GM18868 (cell line): ENCODE data around the gene C16orf89.

Experiments
- ATAC-seq: cut with Tn5 transposase; IDR thresholded peaks from one replicate; pipeline ENCODE4 v1.9.1; 2021; ENCODE audit warnings: mild to moderate bottlenecking, moderate library complexity; ENCODE audit not compliant: unreplicated experiment

Gene C16orf89

GRCh38 chr16:5031601-5032000 is 34.2 kb downstream of the C16orf89 start:
- no peak for ATAC-seq

- no peak for ATAC-seq
Measured at GRCh38 chr16:5030251-5030870, 35.4 kb downstream of the C16orf89 start.

GRCh38 chr16:5028950-5029475 is 36.7 kb downstream of the C16orf89 start:
- no peak for ATAC-seq

- no peak for ATAC-seq
Measured at GRCh38 chr16:5027575-5028235, 38.1 kb downstream of the C16orf89 start.

GRCh38 chr16:5027086-5027485 is 38.7 kb downstream of the C16orf89 start:
- no peak for ATAC-seq

GRCh38 chr16:5026664-5027063 is 39.1 kb downstream of the C16orf89 start:
- no peak for ATAC-seq

- no peak for ATAC-seq
Measured at GRCh38 chr16:5025171-5025632, 40.6 kb downstream of the C16orf89 start.

GRCh38 chr16:5024632-5025031 is 41.1 kb downstream of the C16orf89 start:
- ATAC-seq = no peak

GRCh38 chr16:5022521-5022920 is 43.2 kb downstream of the C16orf89 start:
- no peak for ATAC-seq

GRCh38 chr16:5020551-5020950 is 45.2 kb downstream of the C16orf89 start:
- ATAC-seq = no peak

- no peak for ATAC-seq
Measured at GRCh38 chr16:5019775-5020174, 46.0 kb downstream of the C16orf89 start.

- no peak for ATAC-seq
Measured at GRCh38 chr16:5018793-5019192, 47.0 kb downstream of the C16orf89 start.

- no peak for ATAC-seq
Measured at GRCh38 chr16:5017678-5017969, 48.1 kb downstream of the C16orf89 start.

- ATAC-seq = no peak
Measured at GRCh38 chr16:5016967-5017677, 48.6 kb downstream of the C16orf89 start.

- ATAC-seq = no peak
Measured at GRCh38 chr16:5015887-5016286, 49.9 kb downstream of the C16orf89 start.

- ATAC-seq = no peak
Measured at GRCh38 chr16:5015351-5015750, 50.4 kb downstream of the C16orf89 start.

- no peak for ATAC-seq
Measured at GRCh38 chr16:5012887-5013286, 52.9 kb downstream of the C16orf89 start.

- ATAC-seq = no peak
Measured at GRCh38 chr16:5011637-5012036, 54.1 kb downstream of the C16orf89 start.

- ATAC-seq = no peak
Measured at GRCh38 chr16:5010576-5011329, 55.0 kb downstream of the C16orf89 start.

- ATAC-seq = no peak
Measured at GRCh38 chr16:5008311-5008731, 57.4 kb downstream of the C16orf89 start.

GRCh38 chr16:5007256-5007655 is 58.5 kb downstream of the C16orf89 start:
- no peak for ATAC-seq
